Measurements from ENCODE around the gene CEP350. TPM values are rescaled to one million over a fixed set of nuclear protein-coding genes. Genes with fewer than 3 reads are reported as not detected.

Gene CEP350
- polyA plus RNA-seq, 1 experiment = 5.4 TPM

DNA sequence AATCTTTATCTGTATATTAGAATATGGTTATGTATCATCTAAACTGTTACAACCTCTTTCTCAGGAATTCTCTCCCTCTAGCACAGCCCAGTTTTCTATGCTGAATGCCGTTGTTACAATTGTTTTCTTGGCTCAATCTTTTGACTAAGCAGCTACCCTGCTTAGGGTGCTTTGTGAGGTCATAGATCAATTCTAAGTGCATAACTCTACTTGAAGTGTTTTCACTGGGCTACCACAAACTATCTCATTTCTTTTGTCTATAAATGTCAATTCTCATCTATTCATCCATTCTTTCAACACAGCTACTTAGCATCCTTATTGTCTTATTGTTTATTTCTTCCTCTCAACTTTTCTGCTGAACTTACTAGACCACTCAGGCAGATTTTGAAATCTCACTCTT lies 77.1 kb downstream of the CEP350 start:
- H3K4me3 ChIP-seq (ENCODE audit: low read depth, low read length) = no peak overlapping the region
- H3K36me3 ChIP-seq (ENCODE audit: control insufficient read depth, insufficient read depth, low read length) = no peaks in the 10 kb centered on the region
- no peaks in the 10 kb centered on the region for H3K27me3 ChIP-seq (ENCODE audit: control insufficient read depth, insufficient read depth, low read length)
- peak; percentile 4 for DNase-seq (ENCODE audit: low read depth)
- CTCF ChIA-PET = no interaction called here
- POLR2A ChIA-PET = no interaction called here
- TF ChIP-seq, protein P1, sequence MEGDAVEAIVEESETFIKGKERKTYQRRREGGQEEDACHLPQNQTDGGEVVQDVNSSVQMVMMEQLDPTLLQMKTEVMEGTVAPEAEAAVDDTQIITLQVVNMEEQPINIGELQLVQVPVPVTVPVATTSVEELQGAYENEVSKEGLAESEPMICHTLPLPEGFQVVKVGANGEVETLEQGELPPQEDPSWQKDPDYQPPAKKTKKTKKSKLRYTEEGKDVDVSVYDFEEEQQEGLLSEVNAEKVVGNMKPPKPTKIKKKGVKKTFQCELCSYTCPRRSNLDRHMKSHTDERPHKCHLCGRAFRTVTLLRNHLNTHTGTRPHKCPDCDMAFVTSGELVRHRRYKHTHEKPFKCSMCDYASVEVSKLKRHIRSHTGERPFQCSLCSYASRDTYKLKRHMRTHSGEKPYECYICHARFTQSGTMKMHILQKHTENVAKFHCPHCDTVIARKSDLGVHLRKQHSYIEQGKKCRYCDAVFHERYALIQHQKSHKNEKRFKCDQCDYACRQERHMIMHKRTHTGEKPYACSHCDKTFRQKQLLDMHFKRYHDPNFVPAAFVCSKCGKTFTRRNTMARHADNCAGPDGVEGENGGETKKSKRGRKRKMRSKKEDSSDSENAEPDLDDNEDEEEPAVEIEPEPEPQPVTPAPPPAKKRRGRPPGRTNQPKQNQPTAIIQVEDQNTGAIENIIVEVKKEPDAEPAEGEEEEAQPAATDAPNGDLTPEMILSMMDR (IDR thresholded peaks at IDR 0.05; ENCODE audit: insufficient read depth, low read depth, low read length) = no peak

DNA sequence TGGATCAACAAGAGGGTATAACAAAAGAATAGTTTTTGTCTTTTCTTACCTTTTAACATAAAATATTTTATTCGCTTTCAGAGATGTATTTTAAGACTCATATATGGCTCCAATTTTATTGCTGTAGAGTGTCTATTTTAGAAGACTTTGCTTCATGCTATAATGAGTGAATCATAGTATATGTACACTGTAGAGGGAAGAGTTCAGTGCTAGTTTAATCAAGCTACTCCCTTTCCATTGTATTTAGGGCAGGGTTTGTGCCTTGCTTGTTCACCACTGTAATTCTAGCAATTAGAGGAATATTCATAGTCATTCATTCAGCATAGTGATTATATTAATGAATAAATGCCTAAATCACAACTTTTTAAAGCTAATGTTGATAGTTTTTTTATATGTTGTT lies 78.8 kb downstream of the CEP350 start:
- Histone ChIP-seq H3K27me3 (ENCODE audit: control insufficient read depth, insufficient read depth, low read length) (no peaks in the 10 kb centered on the region), H3K4me3 (ENCODE audit: low read depth, low read length) (no peak overlapping the region), H3K36me3 (ENCODE audit: control insufficient read depth, insufficient read depth, low read length) (no peaks in the 10 kb centered on the region)
- CTCF ChIA-PET = interaction anchor here (1.4 kb wide), 1 partner anchor 10 kb away, joined by 3 read pairs; no protein-coding TSS in a partner anchor
- POLR2A ChIA-PET = no interaction called here
- TF ChIP-seq, protein P1 (IDR thresholded peaks at IDR 0.05; ENCODE audit: insufficient read depth, low read depth, low read length) = no peak
- no peak for DNase-seq (ENCODE audit: low read depth)

DNA sequence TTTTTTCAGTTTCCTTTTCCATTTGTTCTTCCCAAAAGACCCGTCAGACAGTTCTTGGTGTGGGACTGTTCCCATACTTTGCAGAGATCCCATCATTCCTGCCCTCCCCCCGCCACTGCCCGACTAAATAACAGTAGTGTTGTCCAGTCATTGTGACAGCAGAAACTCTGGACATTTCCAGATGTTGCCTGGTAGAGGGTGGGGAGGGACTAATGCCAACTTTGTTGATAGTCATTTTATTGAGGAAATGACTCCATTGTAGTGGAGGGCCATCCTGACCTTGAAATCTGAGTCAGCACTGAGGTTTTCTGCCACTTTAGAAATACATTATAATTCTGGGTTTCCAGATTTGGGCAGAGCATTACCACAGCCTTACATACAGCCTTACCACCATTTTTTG lies 85.4 kb downstream of the CEP350 start:
- POLR2A ChIA-PET = no interaction called here
- DNase-seq (ENCODE audit: low read depth) = peak; percentile 30
- H3K27me3 ChIP-seq (ENCODE audit: control insufficient read depth, insufficient read depth, low read length) = no peaks in the 10 kb centered on the region
- peaks cover 1% of the 10 kb centered on the region; the same call in 1 of the 2 replicates for H3K36me3 ChIP-seq (ENCODE audit: control insufficient read depth, insufficient read depth, low read length)
- CTCF ChIA-PET = no interaction called here
- H3K4me3 ChIP-seq (ENCODE audit: low read depth, low read length) = no peak overlapping the region
- TF ChIP-seq, protein P1 (IDR thresholded peaks at IDR 0.05; ENCODE audit: insufficient read depth, low read depth, low read length) = no peak

DNA sequence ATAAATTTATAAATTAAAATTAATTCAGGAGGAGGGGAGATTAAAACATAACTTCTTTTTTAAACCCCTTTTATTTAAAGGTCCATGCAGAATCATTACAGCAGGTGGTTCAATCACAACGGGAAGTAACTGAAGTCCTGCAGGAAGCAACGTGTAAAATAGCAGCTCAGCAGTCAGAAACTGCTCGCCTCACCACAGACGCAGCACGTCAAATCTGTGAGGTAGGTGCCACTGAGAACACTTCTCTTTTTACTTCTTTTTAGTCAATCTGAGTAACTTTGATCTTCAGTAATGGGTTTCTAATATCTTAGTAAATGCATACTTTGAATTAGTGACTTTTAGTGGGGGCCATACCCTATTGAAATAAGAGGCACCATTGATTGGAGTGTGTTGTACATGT lies 87.0 kb downstream of the CEP350 start:
- H3K27me3 ChIP-seq (ENCODE audit: control insufficient read depth, insufficient read depth, low read length) = no peaks in the 10 kb centered on the region
- CTCF ChIA-PET = interaction anchor here (0.7 to 1.2 kb wide), 2 partner anchors 13 to 222 kb away, joined by 3 to 5 read pairs; no protein-coding TSS in a partner anchor

DNA sequence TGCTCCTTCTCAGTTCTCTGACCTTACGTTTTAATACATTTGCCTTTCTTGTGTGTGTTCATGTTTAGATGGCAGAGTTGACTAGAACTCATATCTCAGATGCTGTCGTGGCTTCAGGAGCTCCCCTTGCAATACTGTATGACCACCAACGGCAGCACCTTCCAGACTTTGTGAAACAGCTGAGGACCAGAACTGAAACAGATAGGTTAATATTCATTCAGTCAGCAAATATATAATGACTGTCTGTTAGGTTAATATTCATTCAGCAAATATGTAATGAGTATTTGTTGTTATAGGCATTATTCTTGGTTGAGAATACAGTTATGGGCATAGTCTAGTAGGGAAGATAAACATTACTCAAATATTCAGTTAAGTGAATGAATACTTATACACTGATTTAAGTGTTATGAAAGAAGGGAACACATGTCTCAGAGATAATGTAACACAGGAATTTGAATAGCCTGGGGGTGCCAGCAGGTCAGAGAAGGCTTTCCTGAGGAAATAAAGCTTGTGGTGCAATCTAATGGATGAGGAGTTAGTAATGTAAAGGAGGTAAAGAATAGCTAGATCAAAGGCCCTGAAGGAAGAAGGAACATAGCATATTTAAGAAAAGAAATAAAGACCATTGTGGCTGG lies 88.5 kb downstream of the CEP350 start:
- H3K27me3 ChIP-seq (ENCODE audit: control insufficient read depth, insufficient read depth, low read length) = no peaks in the 10 kb centered on the region
- H3K4me3 ChIP-seq (ENCODE audit: low read depth, low read length) = no peak overlapping the region
- ChIA-PET POLR2A (no interaction called here), CTCF (interaction anchor here (0.5 to 0.8 kb wide), 2 partner anchors 10 to 760 kb away, joined by 3 read pairs; no protein-coding TSS in a partner anchor)
- peaks cover 1% of the 10 kb centered on the region; the same call in 1 of the 2 replicates for H3K36me3 ChIP-seq (ENCODE audit: control insufficient read depth, insufficient read depth, low read length)
- TF ChIP-seq, protein P1 (IDR thresholded peaks at IDR 0.05; ENCODE audit: insufficient read depth, low read depth, low read length) = no peak
- peak; percentile 51 for DNase-seq (ENCODE audit: low read depth)

More for the DNA sequence above, 87.0 kb downstream of the CEP350 start:
- Histone ChIP-seq H3K4me3 (ENCODE audit: low read depth, low read length) (no peak overlapping the region), H3K36me3 (ENCODE audit: control insufficient read depth, insufficient read depth, low read length) (peaks cover 1% of the 10 kb centered on the region; the same call in 1 of the 2 replicates)
- POLR2A ChIA-PET = no interaction called here
- no peak for DNase-seq (ENCODE audit: low read depth)
- TF ChIP-seq, protein P1 (IDR thresholded peaks at IDR 0.05; ENCODE audit: insufficient read depth, low read depth, low read length) = no peak

Measured in BJ (cell line).